ENCODE measurements around the gene RNF223.

The RNF223 gene

DNA sequence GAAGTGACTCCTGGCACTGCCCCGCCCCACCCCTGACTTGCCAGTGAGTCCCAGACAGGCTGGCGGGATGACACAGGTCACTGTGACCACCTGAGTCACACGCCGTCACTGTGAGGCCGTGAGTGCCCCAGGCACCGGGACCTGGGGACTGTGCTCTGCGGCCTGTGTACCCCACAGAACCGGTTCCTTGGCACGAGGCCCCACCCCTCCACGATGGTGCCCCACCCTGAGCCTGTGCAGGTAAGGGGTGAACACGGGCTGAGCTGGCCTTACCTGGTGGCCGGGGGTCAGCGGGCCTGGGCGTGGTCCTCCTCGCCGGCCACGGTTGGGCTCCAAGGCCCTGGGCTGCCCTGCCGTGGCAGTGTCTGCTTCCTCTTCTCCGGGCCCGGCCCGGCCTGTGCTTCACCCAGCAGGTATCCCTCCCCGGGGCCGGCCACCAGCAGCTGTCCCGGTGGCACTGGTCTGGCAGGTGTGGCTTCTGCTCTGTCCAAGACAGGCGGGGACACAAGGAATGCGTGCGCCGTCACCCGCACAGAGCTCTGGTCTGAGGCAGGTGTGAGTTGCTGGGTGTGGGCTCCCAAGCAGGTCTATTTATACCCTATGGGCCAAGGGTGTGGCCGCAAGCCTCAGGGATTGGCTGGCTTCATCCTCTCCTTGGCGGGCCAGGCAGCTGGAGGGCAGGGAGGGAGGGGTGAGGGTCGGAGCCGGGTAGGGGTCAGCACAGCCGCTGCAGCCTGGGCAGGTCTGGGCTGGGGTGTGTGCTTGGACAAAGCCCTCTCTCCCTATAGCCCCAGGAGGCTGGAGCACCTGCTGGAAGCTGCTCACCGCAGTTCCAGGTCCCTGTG is at the start of gene RNF223:
TSS of gene RNF223 (minus strand) at position 564 of the 845 bp plus-strand sequence. CDS start 1,740 bp downstream, outside the sequence.
- no peak for DNase-seq

DNA sequence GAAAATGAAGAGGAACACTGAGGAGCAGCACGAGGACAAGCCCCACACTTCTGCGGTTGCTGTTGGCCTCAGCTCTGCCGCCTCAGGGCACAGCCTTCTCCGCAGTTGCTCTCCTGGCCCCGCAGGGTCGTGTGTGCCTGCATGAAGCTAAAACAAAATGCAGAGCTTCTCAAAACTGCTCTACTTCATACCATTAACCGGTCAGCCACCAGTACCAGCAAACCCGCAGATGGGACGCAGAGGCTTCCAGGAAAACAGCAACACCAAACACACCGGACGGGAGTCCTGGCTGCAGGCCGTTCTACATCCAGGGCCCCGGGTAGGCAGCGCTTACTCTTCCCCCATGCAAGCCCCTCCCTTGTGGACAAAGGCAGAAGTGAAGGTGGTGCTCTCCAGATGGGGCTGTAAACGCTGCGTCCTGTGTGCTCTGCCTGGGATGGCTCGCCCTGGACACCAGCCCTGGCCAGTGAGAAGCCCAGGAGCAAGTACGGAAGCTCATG is 48.9 kb upstream of the RNF223 start:
- DNase-seq = no peak

DNA sequence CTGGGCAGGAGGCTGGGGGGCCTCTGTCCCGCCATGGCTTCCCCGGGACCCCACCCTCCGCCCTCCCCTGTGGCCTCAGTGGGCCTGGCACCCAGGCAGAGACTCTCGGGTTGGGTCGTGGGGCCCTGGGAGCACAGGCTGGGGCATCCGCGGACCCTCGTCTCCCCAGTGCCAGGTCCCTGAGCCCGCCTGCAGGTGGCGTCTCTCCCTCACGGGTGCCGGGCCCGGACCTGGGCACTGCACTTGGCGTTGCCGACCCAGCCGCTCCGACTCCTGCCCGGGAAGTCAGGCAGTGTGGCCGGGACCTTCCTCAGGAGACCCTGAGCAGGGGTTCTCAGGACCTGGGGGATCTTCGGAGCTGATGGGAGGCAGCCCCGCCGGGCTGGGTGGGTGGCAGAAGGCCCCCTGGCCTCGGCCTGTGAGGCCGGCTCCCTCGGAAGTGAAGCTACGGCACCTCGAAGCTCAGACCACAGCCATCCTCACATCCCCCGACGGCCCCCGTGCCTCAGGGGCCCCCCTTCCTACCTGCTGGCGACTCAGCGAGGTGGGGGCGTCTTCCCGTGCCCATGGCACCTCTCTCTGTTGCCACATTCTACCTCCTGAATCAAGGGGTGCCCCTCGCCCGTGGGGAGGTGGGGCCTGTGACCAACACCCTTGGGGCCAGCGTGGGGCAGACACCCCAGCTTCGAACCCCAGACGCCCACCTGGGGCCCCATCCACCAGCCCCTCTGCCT is 48.1 kb upstream of the RNF223 start:
- peak; percentile 89 for DNase-seq

DNA sequence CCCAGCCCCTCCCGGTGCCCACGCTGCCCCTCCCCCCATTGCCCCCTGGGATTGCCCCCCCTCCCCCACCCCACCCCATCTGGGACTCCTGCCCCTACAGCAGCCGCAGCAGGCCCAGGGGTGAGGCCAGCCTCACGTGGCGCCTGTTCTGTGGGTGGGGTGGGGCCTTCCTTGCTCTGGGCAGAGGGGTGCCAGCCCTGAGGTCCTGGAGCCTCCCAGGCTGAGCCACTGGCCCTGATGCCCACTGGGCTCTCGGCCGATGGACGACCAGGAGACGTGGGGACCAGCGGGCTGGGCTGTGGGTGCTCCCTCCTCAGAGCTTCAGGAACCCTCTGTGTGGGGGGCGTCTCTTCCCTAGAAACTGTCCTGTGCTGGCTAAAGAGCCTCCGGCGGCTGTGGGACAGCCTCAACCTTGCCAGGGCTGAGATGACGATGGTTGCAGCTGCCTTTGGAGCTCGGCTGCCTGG is 47.5 kb upstream of the RNF223 start:
- no peak for DNase-seq

DNA sequence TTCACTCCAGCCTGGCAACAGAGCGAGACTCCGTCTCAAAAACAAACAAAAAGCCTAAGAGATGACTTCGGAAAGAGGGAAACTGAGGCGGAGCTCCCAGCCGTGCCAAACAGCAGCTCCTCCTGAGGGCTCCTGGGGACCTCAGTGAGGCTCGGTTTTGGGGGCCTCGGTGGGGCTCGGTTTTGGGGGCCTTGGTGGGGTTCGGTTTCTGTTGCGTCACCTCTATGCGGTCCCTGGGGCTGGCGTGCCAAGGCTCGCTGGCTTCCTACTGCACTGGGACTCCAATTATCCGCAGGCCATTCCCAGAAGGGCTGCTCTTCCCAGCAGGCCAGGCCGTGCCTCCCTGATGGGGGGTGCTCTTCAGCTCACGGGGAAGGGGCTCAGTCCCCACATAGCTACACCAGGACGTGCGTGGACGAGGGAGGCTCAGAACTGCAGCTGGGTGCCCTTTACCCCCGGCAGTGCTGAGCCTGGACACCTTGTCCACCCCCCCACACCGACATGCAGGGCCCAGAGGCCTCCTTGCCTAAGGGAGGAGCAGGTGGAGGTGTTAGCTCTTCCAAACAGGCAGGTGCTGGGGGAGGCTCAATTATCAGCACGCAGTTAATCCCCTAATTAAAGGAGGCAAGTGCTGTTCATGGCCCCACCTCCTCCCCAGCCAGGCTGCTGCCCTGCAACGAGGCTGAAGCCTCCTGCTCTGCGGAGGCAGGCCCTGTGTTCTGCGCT is 46.9 kb upstream of the RNF223 start:
- no peak for DNase-seq

DNA sequence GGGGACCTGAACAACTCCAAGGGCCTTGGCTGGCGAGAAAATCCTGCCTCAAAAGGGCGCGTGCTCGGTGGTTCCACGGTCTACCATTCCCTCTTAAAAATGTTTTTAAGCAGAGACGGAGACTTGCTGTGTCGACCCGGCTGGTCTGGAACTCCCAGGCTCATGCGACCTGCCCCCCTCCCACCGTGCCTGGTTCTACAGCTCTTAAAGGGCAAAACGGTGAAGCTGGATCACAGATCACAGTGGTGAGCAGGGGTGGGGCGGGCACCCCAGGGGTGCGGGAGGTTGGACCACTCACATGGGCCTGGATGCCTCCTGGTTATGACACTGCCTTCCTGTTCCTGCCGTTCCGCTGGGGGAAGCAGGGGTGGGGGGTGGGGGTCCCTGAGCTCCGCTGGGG is 46.0 kb upstream of the RNF223 start:
- DNase-seq = no peak

DNA sequence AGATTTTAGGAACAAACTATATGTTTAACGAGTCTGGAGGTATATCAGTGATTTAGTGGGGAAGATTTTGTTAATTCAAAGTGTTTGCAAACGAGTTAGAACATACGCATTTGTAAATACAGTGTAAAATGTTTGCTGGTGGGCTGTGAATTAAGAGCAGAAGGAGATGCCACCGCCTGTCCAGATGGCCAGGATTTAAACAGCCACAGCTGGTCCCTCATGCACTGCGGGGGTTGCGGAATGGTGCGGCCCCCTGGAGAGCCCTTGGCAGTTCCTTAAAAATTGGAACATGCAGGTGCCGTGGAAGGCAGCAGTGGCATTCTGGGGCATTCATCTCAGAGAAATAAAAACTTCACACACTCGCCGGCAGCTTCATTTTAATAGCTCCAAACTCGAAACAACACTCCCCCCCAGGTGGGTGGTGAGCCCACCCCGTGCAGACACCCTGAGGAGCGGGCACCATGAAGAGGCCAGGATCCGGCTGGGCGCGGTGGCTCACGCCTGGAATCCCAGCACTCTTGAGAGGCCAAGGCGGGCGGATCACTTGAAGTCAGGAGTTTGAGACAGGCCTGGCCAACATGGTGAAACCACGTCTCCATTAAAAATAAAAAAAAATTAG is 45.3 kb upstream of the RNF223 start:
- no peak for DNase-seq

DNA sequence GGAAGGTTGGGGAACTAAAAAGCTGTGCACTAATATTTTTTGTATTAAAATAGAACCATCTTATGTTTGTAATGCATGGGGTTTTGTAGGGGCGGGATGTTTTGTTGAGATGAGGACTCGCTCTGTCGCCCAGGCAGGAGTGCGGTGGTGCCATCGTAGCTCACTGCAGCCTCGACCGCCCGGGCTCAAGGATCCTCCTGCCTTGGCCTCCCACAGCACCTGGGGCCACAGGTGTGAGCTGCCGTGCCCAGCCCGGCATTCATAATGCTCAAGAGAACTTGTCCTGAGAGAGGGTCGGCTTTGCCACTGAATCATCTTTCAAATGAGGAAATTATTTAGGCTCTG is 44.7 kb upstream of the RNF223 start:
- no peak for DNase-seq

DNA sequence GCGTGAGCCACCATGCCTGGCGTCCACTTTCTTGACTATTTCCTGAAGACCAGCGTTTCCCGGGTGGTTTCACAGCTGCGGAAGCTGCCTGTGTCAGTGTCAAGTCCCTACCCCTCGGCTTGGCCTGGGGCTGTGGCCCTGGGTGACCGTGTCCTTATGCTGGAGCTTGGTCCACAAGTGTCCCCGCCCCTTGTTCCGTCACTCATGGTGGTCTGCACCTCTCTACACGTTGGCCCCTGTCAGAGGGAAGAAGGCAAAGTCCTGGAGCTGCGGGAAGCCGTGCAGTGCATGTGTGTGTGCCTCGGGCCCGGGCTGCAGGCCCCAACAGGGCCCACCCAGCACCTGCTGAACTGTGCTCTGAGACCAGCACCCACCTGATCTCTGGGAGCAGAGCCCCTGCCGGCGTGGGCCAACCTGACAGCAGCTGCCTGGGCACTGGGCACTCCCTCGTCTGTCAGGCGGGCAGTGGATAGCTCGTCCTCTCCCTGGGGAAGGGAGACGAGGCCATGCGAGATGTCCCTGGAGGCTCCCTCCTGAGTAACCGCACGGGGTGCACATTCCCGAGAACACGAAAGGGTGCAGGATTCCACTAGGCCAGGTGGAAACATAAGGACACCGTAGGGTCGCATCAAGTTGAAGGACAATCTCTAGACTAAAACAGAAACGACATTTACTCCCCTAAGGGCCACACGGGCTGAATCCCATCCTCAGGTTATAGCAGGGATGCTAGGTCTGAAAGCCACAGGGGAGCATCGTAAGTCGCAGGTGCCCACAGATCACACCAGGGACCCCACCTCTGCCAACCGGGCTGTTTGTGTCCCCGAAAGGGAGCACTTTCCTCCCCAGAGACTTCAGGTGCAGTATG is 44.1 kb upstream of the RNF223 start:
- no peak for DNase-seq

DNA sequence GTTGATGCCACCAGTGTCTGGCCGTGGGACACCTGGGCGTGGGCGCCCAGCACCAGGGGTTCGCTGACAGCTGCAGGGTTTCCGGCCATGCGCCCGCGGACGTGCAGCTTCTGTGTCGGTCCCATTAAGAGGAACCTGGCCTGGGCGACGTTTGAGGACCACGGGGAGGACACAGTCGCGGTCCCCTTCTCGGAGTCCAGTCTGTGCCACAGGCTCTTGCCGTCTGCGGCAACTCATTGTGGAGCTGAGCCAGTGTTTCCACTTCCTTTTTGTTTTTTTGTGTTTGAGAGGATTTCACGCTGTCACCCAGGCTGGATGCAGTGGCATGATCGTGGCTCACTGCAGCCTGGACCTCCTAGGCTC is 43.3 kb upstream of the RNF223 start:
- DNase-seq = no peak

DNA sequence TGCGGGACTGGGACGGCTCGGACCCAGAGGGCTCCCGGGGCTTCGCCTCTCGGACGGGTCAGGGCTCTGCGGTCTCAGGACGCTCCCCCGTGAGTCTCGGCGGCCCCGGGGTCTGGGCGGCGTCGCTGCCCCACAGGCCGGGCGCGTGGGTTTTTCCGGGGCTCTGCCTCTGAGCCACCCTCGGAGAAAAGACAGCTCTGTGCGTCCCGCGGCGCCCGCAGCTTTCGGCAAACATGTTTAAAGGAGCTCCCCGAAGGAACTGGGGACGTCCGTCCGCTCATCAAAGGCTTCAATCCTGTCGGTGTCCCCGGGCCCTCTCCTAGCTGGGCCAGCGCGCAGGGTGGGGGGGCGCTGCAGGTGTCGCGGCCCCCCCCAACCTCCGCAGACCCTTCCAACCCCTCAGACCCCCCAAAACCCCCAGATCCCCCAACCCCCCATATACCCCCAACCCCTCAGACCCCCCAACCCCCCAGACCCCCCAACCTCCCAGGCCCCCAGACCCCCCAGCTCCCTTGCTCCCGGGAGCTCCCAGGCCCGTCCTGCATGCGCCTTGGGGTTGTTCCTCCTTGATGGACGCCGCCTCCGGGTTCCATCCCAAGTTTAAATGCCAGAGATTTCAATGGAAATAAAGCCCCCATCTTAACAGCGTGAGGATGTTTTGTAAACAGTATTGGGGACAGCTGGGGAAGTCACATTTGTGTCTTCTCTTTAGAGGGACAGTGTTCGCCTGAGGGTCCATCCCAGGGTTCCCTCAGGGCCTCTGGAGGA is 42.8 kb upstream of the RNF223 start:
- DNase-seq = peak; percentile 29

DNA sequence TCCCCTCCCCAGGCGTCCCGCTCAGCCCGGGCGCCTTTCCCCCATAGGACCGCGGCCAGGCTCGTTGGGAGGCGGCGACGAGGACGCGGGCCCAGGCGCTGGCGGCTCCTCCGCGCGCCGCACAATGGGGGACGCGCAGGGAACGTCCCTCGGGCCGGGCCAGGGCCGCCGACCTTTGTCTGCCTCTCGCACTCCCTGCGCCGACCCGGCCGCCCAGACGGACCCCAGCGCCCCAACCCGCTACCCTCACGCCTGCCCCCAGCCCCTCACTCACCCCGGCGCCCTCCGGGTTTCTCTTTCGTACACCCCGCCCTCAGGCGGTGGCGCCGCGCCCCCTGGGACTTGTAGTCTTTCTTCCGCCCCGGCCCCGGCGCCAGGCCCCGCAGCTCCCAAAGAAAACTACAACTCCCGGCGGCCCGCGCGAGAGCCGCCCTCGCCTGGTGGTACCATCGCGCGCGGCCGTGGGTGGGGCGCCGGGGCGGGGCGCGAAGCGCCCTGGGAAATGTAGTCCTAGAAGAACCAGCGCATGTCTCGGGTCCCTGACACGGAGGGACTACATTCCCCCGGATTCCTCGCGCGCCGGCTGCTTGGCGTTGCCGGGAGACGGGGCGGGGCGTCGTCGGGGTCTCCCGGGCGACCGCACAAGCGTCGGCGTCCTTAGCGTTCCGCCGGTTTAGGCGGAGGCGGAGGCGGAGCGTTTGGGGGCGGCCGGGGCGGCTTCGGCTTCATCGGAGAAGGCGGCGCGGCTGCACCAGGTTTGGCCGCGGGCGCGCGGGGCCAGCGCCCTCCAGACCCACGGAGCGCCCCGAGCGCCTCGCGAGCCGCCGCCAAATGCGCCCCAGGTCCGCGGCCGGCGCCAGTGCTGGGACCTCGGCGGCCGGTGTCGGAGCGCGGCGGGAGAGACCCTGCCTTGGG is 41.9 kb upstream of the RNF223 start, which contains the start of gene C1orf159:
TSS of gene C1orf159 (minus strand) at position 304 of the 915 bp plus-strand sequence. CDS start 24,546 bp downstream, outside the sequence.
- DNase-seq = peak; percentile 99

DNA sequence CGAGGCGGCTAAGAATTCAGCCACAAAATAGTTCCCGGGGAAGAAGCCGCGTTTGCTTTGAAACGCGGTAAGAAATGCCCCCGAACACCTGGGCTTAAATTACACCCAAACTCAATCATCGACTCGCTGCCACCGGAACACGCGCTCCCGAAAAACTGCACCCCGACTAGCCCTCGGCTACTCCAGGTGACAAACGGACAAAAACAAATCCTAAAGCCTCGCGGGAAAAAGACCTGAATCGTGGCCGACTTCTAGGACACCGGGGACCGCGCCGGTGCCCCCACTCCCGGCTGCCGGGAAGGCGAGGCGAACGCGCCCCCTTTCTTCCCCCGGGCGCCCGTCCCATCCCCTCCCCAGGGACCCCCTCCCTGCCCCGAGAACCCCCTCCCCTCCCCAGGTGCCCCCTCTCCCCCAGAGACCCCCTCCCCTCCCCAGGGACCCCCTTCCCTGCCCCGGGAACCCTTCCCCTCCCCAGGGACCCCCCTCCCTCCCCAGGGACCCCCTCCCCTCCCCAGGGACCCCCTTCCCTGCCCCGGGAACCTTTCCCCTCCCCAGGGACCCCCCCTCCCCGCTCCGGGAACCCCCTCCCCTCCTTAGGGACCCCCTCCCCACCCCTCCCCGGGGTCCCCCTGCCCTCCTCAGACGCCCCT is 41.2 kb upstream of the RNF223 start:
- DNase-seq = no peak

DNA sequence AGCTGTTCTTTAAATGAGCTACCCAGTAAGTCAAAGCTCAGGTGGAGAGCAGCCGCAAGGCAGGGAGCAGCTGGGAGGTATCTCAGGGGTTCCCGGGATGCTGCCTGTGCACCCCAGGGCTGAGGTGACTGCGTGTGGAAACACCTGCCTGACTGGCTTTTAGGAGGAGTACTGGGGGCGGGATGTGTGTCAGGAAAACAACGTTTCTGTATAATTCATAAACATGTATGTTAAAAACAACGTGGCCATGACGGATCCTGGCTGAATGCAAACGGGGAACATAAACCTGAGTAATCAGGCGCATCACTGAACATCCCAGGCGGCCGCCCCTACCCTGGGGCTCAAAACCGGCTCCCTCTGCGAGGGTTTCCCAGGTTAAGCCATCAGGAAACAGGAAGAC is 40.3 kb upstream of the RNF223 start:
- no peak for DNase-seq

DNA sequence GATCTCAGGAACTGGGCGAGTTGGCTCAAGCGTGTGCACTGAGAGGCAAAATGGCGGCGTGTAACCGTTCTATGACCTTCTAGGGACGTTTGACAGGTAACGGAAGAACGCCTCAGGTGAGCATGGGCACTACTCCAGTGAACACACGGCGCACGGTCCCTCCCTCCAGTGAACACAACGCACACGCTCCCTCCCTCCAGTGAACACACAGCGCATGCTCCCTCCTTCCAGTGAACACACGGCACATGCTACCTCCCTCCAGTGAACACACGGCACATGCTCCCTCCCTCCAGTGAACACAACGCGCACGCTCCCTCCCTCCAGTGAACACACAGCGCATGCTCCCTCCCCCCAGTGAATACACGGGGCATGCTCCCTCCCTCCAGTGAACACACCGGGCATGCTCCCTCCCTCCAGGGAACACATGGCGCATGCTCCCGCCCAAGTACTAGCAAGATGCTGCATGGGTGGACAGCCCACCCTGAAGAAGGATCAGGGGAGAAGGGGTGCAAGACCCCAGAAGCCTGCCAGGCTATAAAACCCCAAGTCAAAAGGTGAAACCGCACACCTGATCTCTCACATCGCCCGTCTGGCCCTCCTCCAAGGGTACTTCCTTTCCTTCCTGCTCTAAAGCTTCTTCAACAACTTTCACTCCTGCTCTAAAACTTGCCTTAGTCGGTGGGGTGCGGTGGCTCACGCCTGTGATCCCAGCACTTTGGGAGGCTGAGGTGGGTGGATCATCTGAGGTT is 38.3 kb upstream of the RNF223 start:
- no peak for DNase-seq

DNA sequence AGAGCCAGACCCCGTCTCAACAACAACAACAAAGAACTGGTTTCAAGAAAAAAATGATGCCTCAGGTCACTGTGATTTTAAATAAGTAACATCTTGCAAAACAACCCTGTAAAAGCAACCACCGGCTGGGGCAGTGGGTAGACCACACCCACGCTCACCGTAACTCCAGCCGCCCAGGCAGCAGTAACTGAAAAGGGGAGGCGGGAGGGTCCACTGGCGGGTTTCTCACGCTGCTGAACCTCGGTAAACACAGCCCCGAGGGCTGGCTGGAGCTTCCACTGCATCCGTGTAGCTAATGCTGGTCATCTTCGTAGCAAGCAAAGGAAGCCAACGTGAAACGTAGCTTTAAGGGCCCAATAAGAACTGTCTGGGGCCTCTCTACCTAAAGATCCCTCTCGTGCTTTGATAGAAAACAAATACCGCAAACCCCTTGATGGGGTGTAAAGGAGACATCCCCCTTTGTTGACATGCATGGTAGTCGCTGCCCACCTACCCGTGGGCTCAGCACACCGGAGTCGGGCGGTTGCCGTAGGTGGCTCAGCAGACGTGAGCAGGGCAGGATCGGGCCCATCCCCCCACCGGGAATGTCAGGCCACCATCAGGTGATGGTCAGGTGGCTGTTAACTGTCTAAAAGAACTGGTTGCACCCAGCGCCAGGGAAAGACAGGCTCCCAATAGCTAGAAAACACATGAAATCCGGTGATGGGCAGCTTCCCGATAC is 37.6 kb upstream of the RNF223 start:
- no peak for DNase-seq

DNA sequence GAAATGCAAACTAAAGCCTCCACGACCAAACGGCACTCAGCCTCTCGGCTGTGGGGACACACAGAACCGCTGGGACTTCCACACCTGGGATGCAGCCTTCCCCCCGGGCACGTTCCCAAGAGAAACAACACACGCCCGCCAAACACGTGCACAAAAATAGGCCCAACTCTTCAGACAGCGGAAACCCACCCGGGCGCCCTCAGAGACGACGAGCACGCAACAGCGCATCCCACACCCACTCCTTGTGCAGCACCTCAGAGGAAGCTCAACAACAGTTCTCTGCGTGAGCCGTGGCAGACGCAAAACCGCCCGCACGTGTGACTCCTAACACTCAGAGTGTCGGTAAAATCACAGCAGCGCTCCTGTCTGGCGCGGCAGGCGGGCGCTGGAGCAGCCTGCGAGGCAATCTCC is 36.5 kb upstream of the RNF223 start:
- DNase-seq = no peak

DNA sequence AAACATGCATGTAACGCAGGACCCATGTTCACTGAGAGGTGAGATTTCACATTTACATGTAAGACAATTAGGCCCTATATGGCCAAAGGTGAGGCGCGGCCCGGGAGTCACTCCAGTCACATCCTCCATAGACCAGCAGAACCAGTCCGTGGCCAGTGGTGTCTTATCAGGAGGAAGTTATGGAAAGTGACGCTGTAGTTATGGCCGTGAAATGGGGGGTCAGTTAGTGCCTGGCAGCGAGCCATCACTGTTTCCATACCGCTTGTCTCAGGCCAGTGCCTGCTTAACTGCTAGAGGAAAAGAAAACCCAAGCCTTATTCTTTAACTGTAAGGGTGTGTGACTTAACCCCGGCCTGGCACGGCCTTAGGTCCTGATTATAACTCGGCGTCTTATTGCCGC is 35.6 kb upstream of the RNF223 start:
- DNase-seq = no peak

All from CD4-positive, alpha-beta T cell treated with Interleukin-6 for 4 hours (primary cell).